DMS 273 (cell line): ENCODE results near the gene MXRA7.
"Not testable (repeated sequence)": the region's sequence is repeated elsewhere in the genome, so short reads cannot be mapped to it uniquely, and the experiment has no call there.

Source experiments
- DNase-seq: peaks from one replicate; lab custom pipeline; 2025; ENCODE audit not compliant: unreplicated experiment; lab: John Stamatoyannopoulos, UW

Gene MXRA7

GRCh38 chr17:76735586-76736348, 25.0 kb upstream of the MXRA7 start:
- no peak for DNase-seq

GRCh38 chr17:76735006-76735405, 24.2 kb upstream of the MXRA7 start:
- DNase-seq: peak; percentile 51

GRCh38 chr17:76734080-76734840, 23.5 kb upstream of the MXRA7 start:
- peak; percentile 32 for DNase-seq

- DNase-seq: no peak
Measured at GRCh38 chr17:76733618-76733957, 22.8 kb upstream of the MXRA7 start.

GRCh38 chr17:76732734-76733617, 22.2 kb upstream of the MXRA7 start:
- peak; percentile 72 for DNase-seq

GRCh38 chr17:76731800-76732733, 21.3 kb upstream of the MXRA7 start:
- peak; percentile 46 for DNase-seq

- DNase-seq: no peak
Measured at GRCh38 chr17:76727745-76728456, 17.1 kb upstream of the MXRA7 start.

- peak; percentile 88 for DNase-seq
Measured at GRCh38 chr17:76726776-76727718, 16.3 kb upstream of the MXRA7 start, which contains the start of gene METTL23. Gene METTL23, plus strand, starts transcription at chr17:76726839. Its CDS starts 2,872 bp downstream, at chr17:76729711.

- peak; percentile 98 for DNase-seq
Measured at GRCh38 chr17:76726231-76726775, 15.5 kb upstream of the MXRA7 start, which contains the start of gene JMJD6. Gene JMJD6, minus strand, starts transcription at chr17:76726606. Its CDS starts 131 bp downstream, at chr17:76726475.

- peak; percentile 61 for DNase-seq
Measured at GRCh38 chr17:76725580-76726230, 14.9 kb upstream of the MXRA7 start.

- DNase-seq: no peak
Measured at GRCh38 chr17:76723812-76724211, 13.0 kb upstream of the MXRA7 start.

- not testable (repeated sequence) for DNase-seq
Measured at GRCh38 chr17:76722977-76723376, 12.2 kb upstream of the MXRA7 start.

- DNase-seq: no peak
Measured at GRCh38 chr17:76722279-76722678, 11.5 kb upstream of the MXRA7 start.

- DNase-seq: no peak
Measured at GRCh38 chr17:76721463-76721862, 10.7 kb upstream of the MXRA7 start.

GRCh38 chr17:76720941-76721340, 10.2 kb upstream of the MXRA7 start:
- no peak for DNase-seq

- no peak for DNase-seq
Measured at GRCh38 chr17:76720211-76720610, 9.4 kb upstream of the MXRA7 start.

GRCh38 chr17:76718516-76718915, 7.8 kb upstream of the MXRA7 start:
- DNase-seq: no peak

GRCh38 chr17:76716839-76717215, 6.1 kb upstream of the MXRA7 start:
- no peak for DNase-seq
